Gastroesophageal sphincter (tissue), 4 donors: ENCODE data around the gene EML2. TPM values are rescaled to one million over a fixed set of nuclear protein-coding genes. Genes with fewer than 3 reads are reported as not detected.
"Not testable (repeated sequence)": the region's sequence is repeated elsewhere in the genome, so short reads cannot be mapped to it uniquely, and the experiment has no call there.

Source experiments
- ATAC-seq: fragments of 150-250 bp; one replicate; pipeline ENCODE4 v1.9.1; 2016; ENCODE audit warnings: mild to moderate bottlenecking, moderate library complexity
- H3K27ac ChIP-seq, 4 donors: fragments of 200-600 bp; sonication (generic) in 3 of 4; 1 replicate in 3 of 4; 2 replicates in 1 of 4; pipeline ENCODE4 v1.5.1; 2016 to 2019
- H3K27me3 ChIP-seq: fragments of 200-600 bp; sonication (generic); one replicate; pipeline ENCODE4 v1.5.1; 2019
- H3K36me3 ChIP-seq, 2 donors: fragments of 200-600 bp; sonication (generic); one replicate each; pipeline ENCODE4 v1.5.1; 2019; ENCODE audit warnings: control low read depth in 1 of 2
- H3K4me1 ChIP-seq, 3 donors: fragments of 200-600 bp; sonication (generic); 1 replicate in 2 of 3; 2 replicates in 1 of 3; pipeline ENCODE4 v1.5.1; 2016 to 2019; ENCODE audit warnings: control low read depth in 2 of 3
- H3K4me3 ChIP-seq, 2 donors: fragments of 200-600 bp; sonication (generic); one replicate each; pipeline ENCODE4 v1.5.1; 2019; ENCODE audit warnings: mild to moderate bottlenecking in 1 of 2, moderate library complexity in 1 of 2
- H3K9me3 ChIP-seq, 3 donors: fragments of 200-600 bp; sonication (generic); one replicate each; pipeline ENCODE4 v1.5.1; 2017 to 2019; ENCODE audit warnings: control low read depth in 2 of 3
- EP300 ChIP-seq: sonication (generic); formaldehyde crosslinking; IDR thresholded peaks from one replicate; pipeline ENCODE4 v1.6.1; 2017; ENCODE audit warnings: antibody characterized with exemption, mild to moderate bottlenecking
- POLR2A ChIP-seq, 2 donors: fragments of 450-650 bp; IDR thresholded peaks; one replicate each; pipeline ENCODE4 v1.6.1; 2017; ENCODE audit warnings: antibody characterized with exemption in 2 of 2, mild to moderate bottlenecking in 2 of 2, moderate library complexity in 1 of 2
- POLR2AphosphoS5 ChIP-seq: sonication (generic); formaldehyde crosslinking; IDR thresholded peaks from one replicate; pipeline ENCODE4 v1.6.1; 2017; ENCODE audit warnings: antibody characterized with exemption
- WGBS, 2 donors: methylation state at CpG; one replicate each; pipeline ENCODE4 v1.1.5; 2018; ENCODE audit warnings: low coverage in 1 of 2; 5-methylcytosine and 5-hydroxymethylcytosine counted together
- total RNA-seq, 4 donors: library from RNA; depleted of rRNA; stranded (reverse); fragments of >200 nt; gene quantifications; one replicate each; pipeline ENCODE4 v1.1.0, GENCODE V29; 2016
- TF ChIP-seq, protein P1 (sequence below), 4 experiments: fragments of 200-600 bp in 2 of 4; fragments of 450-650 bp in 2 of 4; sonication (generic) in 1 of 4; IDR thresholded peaks; one replicate each; pipeline ENCODE4 v1.5.1; 2017 to 2019; ENCODE audit warnings: antibody characterized with exemption in 4 of 4, mild to moderate bottlenecking in 2 of 4, moderate library complexity in 2 of 4

The EML2 gene
- total RNA-seq, 4 donors from 2014 or later = 18.3 to 29.2 (median 18.9) TPM

DNA sequence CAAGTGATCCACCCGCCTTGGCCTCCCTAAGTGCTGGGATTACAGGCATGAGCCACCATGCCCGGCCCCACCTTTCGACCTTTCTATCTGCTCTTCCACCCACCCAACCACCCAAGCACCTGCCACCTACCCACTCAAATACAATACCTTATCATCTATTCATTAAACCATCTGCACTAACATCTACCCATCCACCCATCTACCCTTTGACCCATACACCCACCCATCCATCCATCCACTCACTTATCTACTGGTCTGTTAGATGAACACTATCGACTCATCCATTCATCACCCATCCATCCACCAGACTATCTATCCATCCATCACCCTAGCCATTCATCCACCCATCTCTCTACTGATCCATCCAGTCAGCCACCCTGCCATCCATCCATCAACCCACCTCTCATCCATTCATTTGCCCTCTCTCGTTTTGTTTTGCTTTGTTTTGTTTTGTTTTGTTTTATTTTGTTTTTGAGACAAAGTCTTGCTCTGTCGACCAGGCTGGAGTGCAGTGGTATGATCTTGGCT lies 17.2 kb downstream of the EML2 start:
- no peak for ATAC-seq
- Histone ChIP-seq H3K27ac (no peak overlapping the region), H3K4me1 (no peaks in the 10 kb centered on the region), H3K4me3 (no peak overlapping the region), H3K36me3 (peaks cover 0 to 89% of the 10 kb centered on the region in 2 donors), H3K27me3 (no peaks in the 10 kb centered on the region), H3K9me3 (no peaks in the 10 kb centered on the region)
- TF ChIP-seq POLR2A (IDR thresholded peaks at IDR 0.05) (no peak), POLR2AphosphoS5 (no peak), EP300 (no peak)
- TF ChIP-seq, protein P1, sequence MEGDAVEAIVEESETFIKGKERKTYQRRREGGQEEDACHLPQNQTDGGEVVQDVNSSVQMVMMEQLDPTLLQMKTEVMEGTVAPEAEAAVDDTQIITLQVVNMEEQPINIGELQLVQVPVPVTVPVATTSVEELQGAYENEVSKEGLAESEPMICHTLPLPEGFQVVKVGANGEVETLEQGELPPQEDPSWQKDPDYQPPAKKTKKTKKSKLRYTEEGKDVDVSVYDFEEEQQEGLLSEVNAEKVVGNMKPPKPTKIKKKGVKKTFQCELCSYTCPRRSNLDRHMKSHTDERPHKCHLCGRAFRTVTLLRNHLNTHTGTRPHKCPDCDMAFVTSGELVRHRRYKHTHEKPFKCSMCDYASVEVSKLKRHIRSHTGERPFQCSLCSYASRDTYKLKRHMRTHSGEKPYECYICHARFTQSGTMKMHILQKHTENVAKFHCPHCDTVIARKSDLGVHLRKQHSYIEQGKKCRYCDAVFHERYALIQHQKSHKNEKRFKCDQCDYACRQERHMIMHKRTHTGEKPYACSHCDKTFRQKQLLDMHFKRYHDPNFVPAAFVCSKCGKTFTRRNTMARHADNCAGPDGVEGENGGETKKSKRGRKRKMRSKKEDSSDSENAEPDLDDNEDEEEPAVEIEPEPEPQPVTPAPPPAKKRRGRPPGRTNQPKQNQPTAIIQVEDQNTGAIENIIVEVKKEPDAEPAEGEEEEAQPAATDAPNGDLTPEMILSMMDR (IDR thresholded peaks at IDR 0.05) = no peak
- WGBS, 2 donors = 84 to 86% methylated on average over 5 to 6 of the region's 6 CpGs

DNA sequence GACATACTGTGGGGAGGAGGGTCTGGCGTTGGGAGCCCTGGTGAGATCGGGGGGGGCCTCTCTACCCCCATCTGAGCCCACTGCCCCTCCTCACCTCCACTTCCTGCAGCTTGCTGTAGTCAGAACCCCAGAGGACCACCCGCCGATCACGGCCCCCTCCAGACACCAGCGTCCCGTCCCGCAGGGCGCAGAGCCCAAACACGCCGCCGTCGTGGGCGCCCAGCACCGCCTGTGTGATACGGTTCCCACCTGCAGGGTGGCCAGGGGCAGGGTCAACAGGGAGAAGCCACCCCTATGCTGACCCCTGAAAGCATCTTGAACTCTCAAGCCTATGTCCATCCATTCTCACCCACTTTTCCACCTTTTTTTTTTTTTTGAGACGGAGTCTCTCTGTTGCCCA lies 17.8 kb downstream of the EML2 start:
- no peaks in the 10 kb centered on the region for H3K27me3 ChIP-seq
- no peak for ATAC-seq
- no peaks in the 10 kb centered on the region for H3K9me3 ChIP-seq
- peaks cover 0 to under 1% (median 0%) of the 10 kb centered on the region in 3 donors for H3K4me1 ChIP-seq
- 40 to 94% methylated on average over 1 to 8 of the region's 17 CpGs for WGBS, 2 donors
- H3K36me3 ChIP-seq = peaks cover 0 to 84% of the 10 kb centered on the region in 2 donors
- TF ChIP-seq POLR2AphosphoS5 (no peak), POLR2A (IDR thresholded peaks at IDR 0.05) (no peak), EP300 (no peak)
- TF ChIP-seq, protein P1 (IDR thresholded peaks at IDR 0.05) = no peak
- H3K27ac ChIP-seq = no peak overlapping the region
- H3K4me3 ChIP-seq = no peak overlapping the region

DNA sequence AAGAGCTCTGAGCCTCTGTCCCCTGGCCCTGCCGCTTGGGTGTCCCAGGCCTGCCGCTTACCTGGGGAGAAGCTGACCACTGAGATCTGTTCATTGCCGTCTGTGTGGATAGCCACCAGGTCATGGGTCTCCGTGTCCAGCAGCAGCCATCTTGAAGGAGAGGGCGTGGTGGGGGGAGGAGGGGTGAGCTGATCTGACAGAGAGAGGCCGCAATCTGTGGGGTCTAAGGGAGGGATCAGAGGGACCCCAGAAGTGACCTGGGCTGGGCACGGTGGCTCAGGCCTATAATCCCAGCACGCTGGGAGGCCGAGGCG lies 22.5 kb downstream of the EML2 start:
- Histone ChIP-seq H3K27ac (no peak overlapping the region), H3K9me3 (no peaks in the 10 kb centered on the region), H3K4me1 (peaks cover 0 to 14% (median 2%) of the 10 kb centered on the region in 3 donors), H3K36me3 (peaks cover 0 to 81% of the 10 kb centered on the region in 2 donors), H3K4me3 (no peak overlapping the region), H3K27me3 (no peaks in the 10 kb centered on the region)
- WGBS, 2 donors = no CpG with 5 or more reads among the region's 10 CpGs
- ATAC-seq = no peak
- no peak for TF ChIP-seq POLR2AphosphoS5
- no peak for TF ChIP-seq POLR2A (IDR thresholded peaks at IDR 0.05)
- no peak for TF ChIP-seq EP300
- TF ChIP-seq, protein P1 (IDR thresholded peaks at IDR 0.05) = no peak

DNA sequence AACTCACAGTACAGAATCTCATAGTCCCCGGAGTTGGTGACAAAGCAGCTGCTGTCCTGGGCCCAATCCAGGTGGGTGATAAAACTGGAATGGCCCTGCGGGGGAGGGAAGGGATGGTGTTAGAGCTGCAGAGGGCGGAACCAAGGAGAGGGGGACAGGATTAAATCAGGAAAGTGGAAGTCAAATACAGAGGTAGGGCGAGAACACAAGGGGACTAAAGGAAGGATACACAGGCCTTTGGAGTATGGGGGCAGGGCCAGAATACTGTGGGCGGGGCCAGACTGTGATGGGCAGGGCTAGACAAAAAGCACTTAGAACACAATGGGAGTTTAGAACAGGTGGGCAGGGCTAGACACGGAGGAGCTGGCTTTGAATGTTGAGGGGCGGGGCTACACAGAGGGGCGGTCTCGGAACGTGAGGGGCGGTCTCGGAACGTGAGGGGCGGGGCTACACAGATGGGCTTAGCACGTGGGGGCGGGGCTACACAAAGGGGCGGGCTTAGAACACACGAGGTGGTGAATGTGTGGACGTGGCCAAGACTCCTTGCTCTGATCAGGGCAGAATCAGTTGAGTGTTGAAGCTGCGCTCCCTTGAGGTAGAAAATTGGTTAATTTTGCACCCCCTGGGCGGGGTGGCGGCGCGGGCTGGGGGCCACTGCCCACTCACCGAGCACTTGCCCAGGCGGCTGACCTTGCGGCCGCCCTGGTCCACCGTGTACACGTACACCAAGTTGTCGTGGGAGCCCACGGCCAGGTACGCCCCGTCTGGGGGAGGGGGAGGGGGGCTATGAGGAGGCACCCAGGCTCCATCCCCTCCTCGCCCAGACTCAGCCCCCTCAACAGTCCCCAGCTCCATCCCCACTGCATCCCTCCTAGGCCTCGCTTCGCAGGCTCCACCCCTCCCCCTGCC lies 23.1 kb downstream of the EML2 start:
- 25 to 47% methylated on average over 2 to 5 of the region's 37 CpGs for WGBS, 2 donors
- peak overlapping the region in 2 of 4 donors; percentile 8 to 25 for H3K27ac ChIP-seq
- no peaks in the 10 kb centered on the region for H3K9me3 ChIP-seq

DNA sequence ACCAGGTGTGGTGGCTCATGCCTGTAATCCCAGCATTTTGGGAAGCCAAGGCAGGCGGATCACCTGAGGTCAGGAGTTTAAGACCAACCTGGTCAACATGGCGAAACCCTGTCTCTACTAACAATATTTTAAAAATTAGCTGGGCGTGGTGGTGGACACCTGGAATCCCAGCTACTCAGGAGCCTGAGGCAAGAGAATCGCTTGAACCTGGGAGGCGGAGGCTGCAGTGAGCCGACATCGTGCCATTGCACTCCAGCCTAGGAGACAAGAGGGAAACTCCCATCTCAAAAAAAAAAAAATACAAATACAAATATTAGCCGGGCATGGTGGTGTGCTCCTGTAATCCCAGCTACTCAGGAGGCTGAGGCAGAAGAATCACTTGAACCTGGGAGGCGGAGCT lies 24.1 kb downstream of the EML2 start:
- Histone ChIP-seq H3K4me1 (peaks cover 0 to 14% (median 2%) of the 10 kb centered on the region in 3 donors), H3K27ac (peak overlapping the region in 1 of 4 donors; percentile 23), H3K36me3 (peaks cover 0 to 82% of the 10 kb centered on the region in 2 donors)
- not testable (repeated sequence) for ATAC-seq, H3K27me3 ChIP-seq, H3K9me3 ChIP-seq, H3K4me3 ChIP-seq
- 80 to 86% methylated on average over 1 to 4 of the region's 9 CpGs for WGBS, 2 donors

More for the DNA sequence above, 23.1 kb downstream of the EML2 start:
- TF ChIP-seq POLR2AphosphoS5 = no peak
- TF ChIP-seq, protein P1 (IDR thresholded peaks at IDR 0.05) = no peak
- no peak for TF ChIP-seq EP300
- TF ChIP-seq POLR2A (IDR thresholded peaks at IDR 0.05) = no peak
- no peaks in the 10 kb centered on the region for H3K27me3 ChIP-seq
- peak; percentile 82 for ATAC-seq
- peak overlapping the region in 1 of 2 donors; percentile 15 for H3K4me3 ChIP-seq
- peaks cover 0 to 14% (median 2%) of the 10 kb centered on the region in 3 donors for H3K4me1 ChIP-seq
- H3K36me3 ChIP-seq = peaks cover 0 to 82% of the 10 kb centered on the region in 2 donors
